ENCODE data around the gene GALNT16. TPM values are rescaled to one million over a fixed set of nuclear protein-coding genes. Genes with fewer than 3 reads are reported as not detected.

Gene GALNT16
- total RNA-seq, 1 donor from 2014 or later, result 3.1 TPM

GRCh38 chr14:69252851-69253250, 7.1 kb upstream of the GALNT16 start:
- Mint-ChIP-seq H3K9me3 (ENCODE audit: unreplicated experiment) (no peaks in the 10 kb centered on the region), H3K4me3 (ENCODE audit: unreplicated experiment) (no peak overlapping the region), H3K27ac (ENCODE audit: unreplicated experiment) (no peak overlapping the region), H3K36me3 (ENCODE audit: unreplicated experiment) (peaks cover 2% of the 10 kb centered on the region), H3K27me3 (ENCODE audit: unreplicated experiment) (no peaks in the 10 kb centered on the region), H3K4me1 (ENCODE audit: unreplicated experiment) (no peaks in the 10 kb centered on the region)
- no peak for TF ChIP-seq CTCF (IDR thresholded peaks at IDR 0.05)
- DNase-seq (ENCODE audit: extremely low spot score, unreplicated experiment), result no peak

DNA sequence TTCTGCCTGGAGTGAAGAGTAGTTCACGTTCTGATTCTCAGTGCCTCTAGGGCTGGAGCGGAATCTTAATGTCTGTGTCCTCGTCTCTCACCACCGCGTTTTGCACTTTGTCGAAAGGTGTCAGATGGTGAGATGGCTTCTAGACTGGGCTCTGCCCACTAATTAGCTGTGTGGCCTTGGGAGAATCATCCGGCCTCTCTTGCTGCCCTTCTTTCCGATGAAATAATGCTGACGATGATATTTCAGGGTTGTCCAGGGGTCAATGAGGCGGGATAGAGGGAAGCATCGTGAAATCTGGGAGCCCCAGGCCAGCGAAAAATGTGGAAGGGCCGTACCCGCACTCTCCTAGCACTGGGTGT, 811 bp upstream of the GALNT16 start:
- H3K27me3 Mint-ChIP-seq (ENCODE audit: unreplicated experiment), result peaks cover 6% of the 10 kb centered on the region

DNA sequence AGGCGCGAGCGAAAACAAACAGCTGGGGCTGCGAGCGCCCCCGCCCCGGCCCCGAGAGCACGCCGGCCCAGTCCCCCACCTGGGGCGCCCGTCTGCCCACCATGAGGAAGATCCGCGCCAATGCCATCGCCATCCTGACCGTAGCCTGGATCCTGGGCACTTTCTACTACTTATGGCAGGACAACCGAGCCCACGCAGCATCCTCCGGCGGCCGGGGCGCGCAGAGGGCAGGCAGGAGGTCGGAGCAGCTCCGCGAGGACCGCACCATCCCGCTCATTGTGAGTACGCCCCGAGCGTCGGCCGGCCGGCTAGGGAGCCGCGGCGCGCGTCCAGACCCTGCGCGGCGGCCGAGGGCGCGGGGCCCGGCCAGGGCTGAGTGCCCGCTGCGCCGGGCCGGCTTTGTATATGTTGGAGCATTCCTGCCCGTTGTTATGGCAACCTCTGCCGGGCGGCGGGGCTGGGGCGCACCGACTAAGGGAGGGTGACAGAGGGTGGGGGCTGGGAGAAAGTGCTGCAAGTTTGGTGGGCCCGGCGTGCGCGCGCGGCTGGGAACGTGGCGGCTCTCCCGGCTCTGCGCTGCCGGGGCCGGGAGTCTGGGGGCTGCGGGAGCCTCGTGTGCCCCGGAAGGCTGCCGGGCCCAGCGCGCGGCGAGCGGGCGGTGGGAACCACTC, 367 bp downstream of the GALNT16 start:
- Mint-ChIP-seq H3K27ac (ENCODE audit: unreplicated experiment) (no peak overlapping the region), H3K9me3 (ENCODE audit: unreplicated experiment) (no peaks in the 10 kb centered on the region), H3K27me3 (ENCODE audit: unreplicated experiment) (peaks cover 6% of the 10 kb centered on the region), H3K4me1 (ENCODE audit: unreplicated experiment) (peaks cover 23% of the 10 kb centered on the region), H3K36me3 (ENCODE audit: unreplicated experiment) (no peaks in the 10 kb centered on the region), H3K4me3 (ENCODE audit: unreplicated experiment) (peak overlapping the region; percentile 75)
- no peak for TF ChIP-seq CTCF (IDR thresholded peaks at IDR 0.05)
- DNase-seq (ENCODE audit: extremely low spot score, unreplicated experiment), result no peak

More for the DNA sequence above, 811 bp upstream of the GALNT16 start:
- TF ChIP-seq CTCF (IDR thresholded peaks at IDR 0.05), result no peak
- no peaks in the 10 kb centered on the region for H3K9me3 Mint-ChIP-seq (ENCODE audit: unreplicated experiment)
- no peak for DNase-seq (ENCODE audit: extremely low spot score, unreplicated experiment)
- peak overlapping the region; percentile 69 for H3K4me3 Mint-ChIP-seq (ENCODE audit: unreplicated experiment)
- H3K27ac Mint-ChIP-seq (ENCODE audit: unreplicated experiment), result no peak overlapping the region
- H3K36me3 Mint-ChIP-seq (ENCODE audit: unreplicated experiment), result no peaks in the 10 kb centered on the region
- H3K4me1 Mint-ChIP-seq (ENCODE audit: unreplicated experiment), result peaks cover 23% of the 10 kb centered on the region

DNA sequence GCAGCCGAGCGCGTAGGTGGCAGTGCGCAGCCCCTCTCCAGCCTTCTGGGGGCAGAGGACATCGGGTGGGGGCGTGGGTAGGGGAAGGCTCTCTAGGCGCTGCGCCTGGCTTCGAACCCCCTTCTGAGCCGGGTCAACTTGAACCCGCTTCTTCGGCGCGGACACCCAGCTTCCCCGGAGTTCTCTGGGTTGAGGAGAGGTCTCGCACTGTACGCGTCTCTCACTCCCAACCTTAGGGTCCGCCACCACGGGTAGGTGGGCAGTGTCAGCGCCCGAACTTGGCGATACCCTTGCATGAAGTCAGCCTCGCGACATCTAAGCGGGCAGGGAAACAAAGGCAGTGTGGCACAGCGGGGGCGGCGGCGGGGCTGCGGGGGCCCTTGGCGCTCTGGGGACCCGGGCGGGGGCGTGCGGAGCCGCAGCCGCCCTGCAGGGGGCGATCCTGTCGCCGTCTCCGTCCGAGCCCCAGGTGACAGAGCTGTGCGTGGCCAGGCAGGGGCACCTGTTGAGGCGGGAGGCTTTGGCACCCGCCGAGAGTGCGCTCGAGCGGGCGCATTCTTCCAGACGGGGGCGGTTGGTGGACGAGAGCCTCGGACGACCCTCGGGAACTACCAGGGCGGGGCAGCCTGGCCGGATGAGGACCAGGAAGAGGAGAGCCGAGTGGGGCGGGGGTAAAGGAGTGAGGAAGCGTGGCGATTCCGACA, 1.1 kb downstream of the GALNT16 start:
- no peaks in the 10 kb centered on the region for H3K36me3 Mint-ChIP-seq (ENCODE audit: unreplicated experiment)
- peaks cover 6% of the 10 kb centered on the region for H3K27me3 Mint-ChIP-seq (ENCODE audit: unreplicated experiment)
- H3K4me3 Mint-ChIP-seq (ENCODE audit: unreplicated experiment), result peak overlapping the region; percentile 64
- peak; percentile 79 for TF ChIP-seq CTCF (IDR thresholded peaks at IDR 0.05)
- H3K4me1 Mint-ChIP-seq (ENCODE audit: unreplicated experiment), result peaks cover 23% of the 10 kb centered on the region
- no peak overlapping the region for H3K27ac Mint-ChIP-seq (ENCODE audit: unreplicated experiment)
- no peaks in the 10 kb centered on the region for H3K9me3 Mint-ChIP-seq (ENCODE audit: unreplicated experiment)
- no peak for DNase-seq (ENCODE audit: extremely low spot score, unreplicated experiment)

DNA sequence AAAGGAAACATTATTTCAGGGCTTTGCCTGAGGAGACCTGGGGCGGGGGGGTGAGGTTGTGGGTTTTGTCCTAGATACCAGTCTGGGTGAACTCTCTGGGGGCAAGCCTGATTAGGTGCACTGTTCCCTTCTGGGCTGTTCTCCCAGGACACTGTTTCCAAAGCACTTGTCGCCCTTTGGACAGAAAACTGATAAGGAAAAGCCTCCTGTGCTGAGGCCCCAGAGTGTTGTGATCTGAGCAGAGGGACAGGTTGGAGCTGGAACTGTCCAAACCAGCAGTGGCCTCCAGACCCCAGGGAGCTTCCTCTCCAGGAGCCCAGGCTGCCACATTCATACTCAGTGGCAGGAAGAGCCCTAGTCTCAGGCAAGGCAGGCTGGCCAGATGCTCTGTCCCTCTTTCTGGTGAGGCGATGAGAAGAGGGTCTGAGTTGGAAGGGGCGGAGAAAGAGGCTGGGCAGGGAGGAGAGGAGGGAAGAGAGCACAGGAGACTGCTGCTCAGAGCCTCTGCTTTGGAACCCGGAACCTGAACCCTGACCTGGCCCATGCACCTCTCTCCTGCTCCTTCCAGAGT, 1.9 kb downstream of the GALNT16 start:
- DNase-seq (ENCODE audit: extremely low spot score, unreplicated experiment), result no peak
- Mint-ChIP-seq H3K27me3 (ENCODE audit: unreplicated experiment) (peaks cover 6% of the 10 kb centered on the region), H3K27ac (ENCODE audit: unreplicated experiment) (peak overlapping the region; percentile 14), H3K9me3 (ENCODE audit: unreplicated experiment) (no peaks in the 10 kb centered on the region), H3K4me1 (ENCODE audit: unreplicated experiment) (peaks cover 23% of the 10 kb centered on the region), H3K36me3 (ENCODE audit: unreplicated experiment) (no peaks in the 10 kb centered on the region), H3K4me3 (ENCODE audit: unreplicated experiment) (no peak overlapping the region)
- TF ChIP-seq CTCF (IDR thresholded peaks at IDR 0.05), result no peak

Measured in osteocyte (in vitro differentiated cells).